ENCODE data around the gene NEDD9. TPM values are rescaled to one million over a fixed set of nuclear protein-coding genes. Genes with fewer than 3 reads are reported as not detected.

The NEDD9 gene
- polyA plus RNA-seq, 1 of the 3 experiments (the other 2 are of a cell fraction), result 7.4 TPM

DNA sequence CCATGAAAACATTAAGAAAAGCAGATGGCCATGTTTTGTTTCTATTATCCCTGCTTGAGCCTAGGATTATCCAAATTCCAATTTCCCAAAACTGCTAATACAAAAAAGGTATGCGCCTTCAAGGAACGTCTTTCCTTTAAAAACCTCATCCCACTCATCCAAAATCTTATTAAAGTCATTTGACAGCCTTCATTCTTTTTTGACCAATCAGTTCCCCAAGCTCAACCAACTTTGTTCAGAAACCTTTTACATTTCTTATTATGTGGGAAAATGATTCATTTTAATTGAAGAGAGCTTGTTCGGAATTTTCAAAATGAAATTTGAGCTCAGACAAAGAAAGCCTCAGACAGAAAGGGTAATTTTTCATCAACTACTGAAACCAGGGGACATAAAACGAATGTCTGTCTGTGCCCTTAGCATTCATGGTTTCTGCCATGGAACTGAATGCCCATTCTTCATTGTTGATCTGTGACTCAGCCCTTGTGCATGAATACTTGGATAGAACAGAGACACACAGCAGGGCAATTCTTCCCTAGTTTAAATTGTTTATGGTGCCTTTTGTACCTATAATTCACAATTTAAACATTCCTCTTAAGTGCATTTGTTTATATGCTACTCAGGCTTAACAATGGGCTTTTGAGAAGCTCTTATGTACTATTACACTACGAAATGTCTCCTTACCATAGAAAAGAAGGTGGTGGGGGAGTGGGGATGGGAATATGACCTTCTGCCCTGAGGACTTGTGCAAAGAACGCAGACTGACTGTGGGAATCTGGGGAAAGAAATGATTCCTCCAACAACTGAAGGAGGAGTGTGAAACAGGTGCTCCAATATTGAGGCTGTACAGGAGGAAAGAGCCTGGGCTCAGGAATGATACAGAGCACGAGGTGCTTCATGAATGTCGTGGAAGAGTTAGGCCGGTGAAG lies 71.2 kb downstream of the NEDD9 start (continued):
- peak; percentile 7 to 76; a peak in 3 of 4 replicates for TF ChIP-seq EP300 (IDR thresholded peaks at IDR 0.05; ENCODE audit: borderline replicate concordance in 1 of 2, low read depth in 1 of 2, low read length in 1 of 2)
- no peak for TF ChIP-seq ELF1 (IDR thresholded peaks at IDR 0.05)
- peak; percentile 47; the same call in 1 of the 2 replicates for TF ChIP-seq POLR2AphosphoS5 (IDR thresholded peaks at IDR 0.05; ENCODE audit: low read depth, low read length)
- TF ChIP-seq SMC3 (IDR thresholded peaks at IDR 0.05; ENCODE audit: low read depth, low read length), result no peak
- no peak for TF ChIP-seq RFX5 (IDR thresholded peaks at IDR 0.05; ENCODE audit: low read length)
- no peak for TF ChIP-seq RCOR1 (IDR thresholded peaks at IDR 0.05; ENCODE audit: low read length)
- TF ChIP-seq JUND (IDR thresholded peaks at IDR 0.05), result peak; percentile 86
- TF ChIP-seq EZH2phosphoT487 (IDR thresholded peaks at IDR 0.05; ENCODE audit: borderline replicate concordance, low read depth), result no peak
- TF ChIP-seq, protein P1, sequence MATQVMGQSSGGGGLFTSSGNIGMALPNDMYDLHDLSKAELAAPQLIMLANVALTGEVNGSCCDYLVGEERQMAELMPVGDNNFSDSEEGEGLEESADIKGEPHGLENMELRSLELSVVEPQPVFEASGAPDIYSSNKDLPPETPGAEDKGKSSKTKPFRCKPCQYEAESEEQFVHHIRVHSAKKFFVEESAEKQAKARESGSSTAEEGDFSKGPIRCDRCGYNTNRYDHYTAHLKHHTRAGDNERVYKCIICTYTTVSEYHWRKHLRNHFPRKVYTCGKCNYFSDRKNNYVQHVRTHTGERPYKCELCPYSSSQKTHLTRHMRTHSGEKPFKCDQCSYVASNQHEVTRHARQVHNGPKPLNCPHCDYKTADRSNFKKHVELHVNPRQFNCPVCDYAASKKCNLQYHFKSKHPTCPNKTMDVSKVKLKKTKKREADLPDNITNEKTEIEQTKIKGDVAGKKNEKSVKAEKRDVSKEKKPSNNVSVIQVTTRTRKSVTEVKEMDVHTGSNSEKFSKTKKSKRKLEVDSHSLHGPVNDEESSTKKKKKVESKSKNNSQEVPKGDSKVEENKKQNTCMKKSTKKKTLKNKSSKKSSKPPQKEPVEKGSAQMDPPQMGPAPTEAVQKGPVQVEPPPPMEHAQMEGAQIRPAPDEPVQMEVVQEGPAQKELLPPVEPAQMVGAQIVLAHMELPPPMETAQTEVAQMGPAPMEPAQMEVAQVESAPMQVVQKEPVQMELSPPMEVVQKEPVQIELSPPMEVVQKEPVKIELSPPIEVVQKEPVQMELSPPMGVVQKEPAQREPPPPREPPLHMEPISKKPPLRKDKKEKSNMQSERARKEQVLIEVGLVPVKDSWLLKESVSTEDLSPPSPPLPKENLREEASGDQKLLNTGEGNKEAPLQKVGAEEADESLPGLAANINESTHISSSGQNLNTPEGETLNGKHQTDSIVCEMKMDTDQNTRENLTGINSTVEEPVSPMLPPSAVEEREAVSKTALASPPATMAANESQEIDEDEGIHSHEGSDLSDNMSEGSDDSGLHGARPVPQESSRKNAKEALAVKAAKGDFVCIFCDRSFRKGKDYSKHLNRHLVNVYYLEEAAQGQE (IDR thresholded peaks at IDR 0.05; ENCODE audit: low read depth, low read length), result 0 out of 2 replicates have a peak, but pooled peaks have one; percentile 1
- TF ChIP-seq, protein P2, sequence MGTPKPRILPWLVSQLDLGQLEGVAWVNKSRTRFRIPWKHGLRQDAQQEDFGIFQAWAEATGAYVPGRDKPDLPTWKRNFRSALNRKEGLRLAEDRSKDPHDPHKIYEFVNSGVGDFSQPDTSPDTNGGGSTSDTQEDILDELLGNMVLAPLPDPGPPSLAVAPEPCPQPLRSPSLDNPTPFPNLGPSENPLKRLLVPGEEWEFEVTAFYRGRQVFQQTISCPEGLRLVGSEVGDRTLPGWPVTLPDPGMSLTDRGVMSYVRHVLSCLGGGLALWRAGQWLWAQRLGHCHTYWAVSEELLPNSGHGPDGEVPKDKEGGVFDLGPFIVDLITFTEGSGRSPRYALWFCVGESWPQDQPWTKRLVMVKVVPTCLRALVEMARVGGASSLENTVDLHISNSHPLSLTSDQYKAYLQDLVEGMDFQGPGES (IDR thresholded peaks at IDR 0.05; ENCODE audit: low read depth, low read length), result no peak
- TF ChIP-seq TCF12 (IDR thresholded peaks at IDR 0.05), result peak; percentile 78
- TF ChIP-seq MEF2A (IDR thresholded peaks at IDR 0.05; ENCODE audit: borderline replicate concordance, low read depth), result no peak; the same call in 1 of the 2 replicates
- TF ChIP-seq, protein P3, sequence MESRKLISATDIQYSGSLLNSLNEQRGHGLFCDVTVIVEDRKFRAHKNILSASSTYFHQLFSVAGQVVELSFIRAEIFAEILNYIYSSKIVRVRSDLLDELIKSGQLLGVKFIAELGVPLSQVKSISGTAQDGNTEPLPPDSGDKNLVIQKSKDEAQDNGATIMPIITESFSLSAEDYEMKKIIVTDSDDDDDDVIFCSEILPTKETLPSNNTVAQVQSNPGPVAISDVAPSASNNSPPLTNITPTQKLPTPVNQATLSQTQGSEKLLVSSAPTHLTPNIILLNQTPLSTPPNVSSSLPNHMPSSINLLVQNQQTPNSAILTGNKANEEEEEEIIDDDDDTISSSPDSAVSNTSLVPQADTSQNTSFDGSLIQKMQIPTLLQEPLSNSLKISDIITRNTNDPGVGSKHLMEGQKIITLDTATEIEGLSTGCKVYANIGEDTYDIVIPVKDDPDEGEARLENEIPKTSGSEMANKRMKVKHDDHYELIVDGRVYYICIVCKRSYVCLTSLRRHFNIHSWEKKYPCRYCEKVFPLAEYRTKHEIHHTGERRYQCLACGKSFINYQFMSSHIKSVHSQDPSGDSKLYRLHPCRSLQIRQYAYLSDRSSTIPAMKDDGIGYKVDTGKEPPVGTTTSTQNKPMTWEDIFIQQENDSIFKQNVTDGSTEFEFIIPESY (IDR thresholded peaks at IDR 0.05; ENCODE audit: borderline replicate concordance, low read depth), result no peak
- TF ChIP-seq GABPA (IDR thresholded peaks at IDR 0.05; ENCODE audit: low read depth), result no peak
- TF ChIP-seq CHD2 (IDR thresholded peaks at IDR 0.05; ENCODE audit: low read length, partially characterized antibody), result no peak
- no peak for TF ChIP-seq NRF1 (IDR thresholded peaks at IDR 0.05; ENCODE audit: low read depth, low read length)
- TF ChIP-seq, protein P4, sequence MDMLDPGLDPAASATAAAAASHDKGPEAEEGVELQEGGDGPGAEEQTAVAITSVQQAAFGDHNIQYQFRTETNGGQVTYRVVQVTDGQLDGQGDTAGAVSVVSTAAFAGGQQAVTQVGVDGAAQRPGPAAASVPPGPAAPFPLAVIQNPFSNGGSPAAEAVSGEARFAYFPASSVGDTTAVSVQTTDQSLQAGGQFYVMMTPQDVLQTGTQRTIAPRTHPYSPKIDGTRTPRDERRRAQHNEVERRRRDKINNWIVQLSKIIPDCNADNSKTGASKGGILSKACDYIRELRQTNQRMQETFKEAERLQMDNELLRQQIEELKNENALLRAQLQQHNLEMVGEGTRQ (IDR thresholded peaks at IDR 0.05; ENCODE audit: borderline replicate concordance, low read depth, low read length), result no peak
